PFSK-1 (cell line): ENCODE results near the gene PDE8B.

Experiments
- FOXP2 ChIP-seq: optimal IDR thresholded peaks from 2 replicates; pipeline ENCODE3; 2011; ENCODE audit warnings: borderline replicate concordance, control low read depth, inconsistent platforms; ENCODE audit not compliant: insufficient read depth; ENCODE audit errors: extremely low read length, extremely low read depth
- POLR2AphosphoS5 ChIP-seq: IDR thresholded peaks from 2 replicates; pipeline ENCODE4 v1.6.1; 2012; ENCODE audit warnings: low read depth, mild to moderate bottlenecking, control low read depth, low read length, moderate library complexity
- SIN3A ChIP-seq: IDR thresholded peaks from 2 replicates; pipeline ENCODE4 v1.6.1; 2012; ENCODE audit warnings: mild to moderate bottlenecking, low read length, moderate library complexity, borderline replicate concordance; ENCODE audit not compliant: insufficient read depth
- TAF1 ChIP-seq: IDR thresholded peaks from 2 replicates; pipeline ENCODE4 v1.6.1; 2012; ENCODE audit warnings: low read length, control low read depth, borderline replicate concordance; ENCODE audit not compliant: insufficient read depth
- TF ChIP-seq, protein P1 (sequence below), 2 experiments: IDR thresholded peaks; 2 replicates each; pipeline versions ENCODE4 v1.6.1 to v1.8.0; 2011 to 2012; ENCODE audit warnings: low read depth in 2 of 2, low read length in 2 of 2, control low read depth in 1 of 2, inconsistent platforms in 1 of 2, mild to moderate bottlenecking in 1 of 2, moderate library complexity in 1 of 2; ENCODE audit not compliant: insufficient read depth in 1 of 2

DNA sequence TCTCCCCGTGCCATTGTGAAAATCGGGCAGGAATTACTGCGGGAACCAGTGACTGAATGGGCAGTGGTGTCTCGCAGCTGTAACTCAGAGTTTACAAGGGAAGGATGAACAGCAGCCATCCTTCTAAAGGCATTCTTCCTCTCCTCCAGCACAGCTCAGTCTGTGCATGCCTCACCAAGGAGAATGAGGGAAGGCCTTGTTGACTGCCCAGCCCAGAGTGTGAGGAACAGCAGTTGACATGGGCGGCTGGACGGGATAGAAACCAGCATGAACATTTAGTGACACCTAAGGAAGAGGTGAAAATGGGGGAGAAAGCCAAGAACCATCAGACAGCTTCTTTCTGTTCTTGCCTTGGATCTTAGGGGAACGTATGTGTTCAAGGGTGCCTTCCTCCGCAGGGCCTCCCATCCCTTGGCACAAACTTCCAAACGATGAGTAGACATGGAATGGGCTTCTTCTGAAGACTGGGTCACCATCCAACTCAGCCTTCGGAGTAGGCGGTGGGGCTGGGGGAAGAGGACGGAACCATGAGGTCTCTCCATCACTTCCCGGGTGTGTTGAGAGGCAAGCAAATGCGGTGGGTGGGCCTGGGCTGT, 887 bp upstream of the PDE8B start:
- TF ChIP-seq, protein P1, sequence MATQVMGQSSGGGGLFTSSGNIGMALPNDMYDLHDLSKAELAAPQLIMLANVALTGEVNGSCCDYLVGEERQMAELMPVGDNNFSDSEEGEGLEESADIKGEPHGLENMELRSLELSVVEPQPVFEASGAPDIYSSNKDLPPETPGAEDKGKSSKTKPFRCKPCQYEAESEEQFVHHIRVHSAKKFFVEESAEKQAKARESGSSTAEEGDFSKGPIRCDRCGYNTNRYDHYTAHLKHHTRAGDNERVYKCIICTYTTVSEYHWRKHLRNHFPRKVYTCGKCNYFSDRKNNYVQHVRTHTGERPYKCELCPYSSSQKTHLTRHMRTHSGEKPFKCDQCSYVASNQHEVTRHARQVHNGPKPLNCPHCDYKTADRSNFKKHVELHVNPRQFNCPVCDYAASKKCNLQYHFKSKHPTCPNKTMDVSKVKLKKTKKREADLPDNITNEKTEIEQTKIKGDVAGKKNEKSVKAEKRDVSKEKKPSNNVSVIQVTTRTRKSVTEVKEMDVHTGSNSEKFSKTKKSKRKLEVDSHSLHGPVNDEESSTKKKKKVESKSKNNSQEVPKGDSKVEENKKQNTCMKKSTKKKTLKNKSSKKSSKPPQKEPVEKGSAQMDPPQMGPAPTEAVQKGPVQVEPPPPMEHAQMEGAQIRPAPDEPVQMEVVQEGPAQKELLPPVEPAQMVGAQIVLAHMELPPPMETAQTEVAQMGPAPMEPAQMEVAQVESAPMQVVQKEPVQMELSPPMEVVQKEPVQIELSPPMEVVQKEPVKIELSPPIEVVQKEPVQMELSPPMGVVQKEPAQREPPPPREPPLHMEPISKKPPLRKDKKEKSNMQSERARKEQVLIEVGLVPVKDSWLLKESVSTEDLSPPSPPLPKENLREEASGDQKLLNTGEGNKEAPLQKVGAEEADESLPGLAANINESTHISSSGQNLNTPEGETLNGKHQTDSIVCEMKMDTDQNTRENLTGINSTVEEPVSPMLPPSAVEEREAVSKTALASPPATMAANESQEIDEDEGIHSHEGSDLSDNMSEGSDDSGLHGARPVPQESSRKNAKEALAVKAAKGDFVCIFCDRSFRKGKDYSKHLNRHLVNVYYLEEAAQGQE (IDR thresholded peaks at IDR 0.05; ENCODE audit: insufficient read depth in 1 of 2, low read depth in 2 of 2, low read length in 2 of 2) = no peak
- TF ChIP-seq POLR2AphosphoS5 = no peak
- TF ChIP-seq TAF1 = no peak
- TF ChIP-seq SIN3A = no peak
- TF ChIP-seq FOXP2 = no peak
